Activated naive CD8-positive, alpha-beta T cell treated with anti-CD3 and anti-CD28 coated beads, Interleukin-2, amount 10 ng/mL, durations not matched to agents 7 days and 5 days (primary cell): ENCODE data around the gene CEP290. TPM values are rescaled to one million over a fixed set of nuclear protein-coding genes. Genes with fewer than 3 reads are reported as not detected.

ENCODE experiments used
- ATAC-seq: fragments of 150-1000 bp; cut with Tn5 transposase; one replicate; pipeline ENCODE4 v1.10.0; 2021; ENCODE audit warnings: low read depth, moderate library complexity
- POLR2A ChIA-PET: fragments of 350-600 bp; sonication (Branson Sonifier 250); formaldehyde crosslinking; loops from one replicate; lab custom pipeline; 2021; ENCODE audit warnings: antibody characterized with exemption; lab: Charles Lee
- DNase-seq: peaks from one replicate; pipeline ENCODE4 v3.0.0; 2021
- H3K27ac Mint-ChIP-seq: one replicate; pipeline ENCODE4 v1.8.0; 2022; ENCODE audit warnings: mild to moderate bottlenecking, mixed read lengths
- H3K27me3 Mint-ChIP-seq: one replicate; pipeline ENCODE4 v1.8.0; 2022; ENCODE audit warnings: mild to moderate bottlenecking, moderate library complexity, mixed read lengths
- H3K36me3 Mint-ChIP-seq: one replicate; pipeline ENCODE4 v1.8.0; 2021; ENCODE audit warnings: mild to moderate bottlenecking, mixed read lengths
- H3K4me1 Mint-ChIP-seq: one replicate; pipeline ENCODE4 v1.8.0; 2021; ENCODE audit warnings: mixed read lengths
- H3K4me3 Mint-ChIP-seq: one replicate; pipeline ENCODE4 v1.8.0; 2022; ENCODE audit warnings: mild to moderate bottlenecking, moderate library complexity, mixed read lengths
- H3K9me3 Mint-ChIP-seq: one replicate; pipeline ENCODE4 v1.8.0; 2021; ENCODE audit warnings: mixed read lengths
- total RNA-seq, 2 experiments: library from RNA; stranded (reverse); gene quantifications; one replicate each; pipeline ENCODE4 v1.2.3, GENCODE V29; 2021

The CEP290 gene, protein sequence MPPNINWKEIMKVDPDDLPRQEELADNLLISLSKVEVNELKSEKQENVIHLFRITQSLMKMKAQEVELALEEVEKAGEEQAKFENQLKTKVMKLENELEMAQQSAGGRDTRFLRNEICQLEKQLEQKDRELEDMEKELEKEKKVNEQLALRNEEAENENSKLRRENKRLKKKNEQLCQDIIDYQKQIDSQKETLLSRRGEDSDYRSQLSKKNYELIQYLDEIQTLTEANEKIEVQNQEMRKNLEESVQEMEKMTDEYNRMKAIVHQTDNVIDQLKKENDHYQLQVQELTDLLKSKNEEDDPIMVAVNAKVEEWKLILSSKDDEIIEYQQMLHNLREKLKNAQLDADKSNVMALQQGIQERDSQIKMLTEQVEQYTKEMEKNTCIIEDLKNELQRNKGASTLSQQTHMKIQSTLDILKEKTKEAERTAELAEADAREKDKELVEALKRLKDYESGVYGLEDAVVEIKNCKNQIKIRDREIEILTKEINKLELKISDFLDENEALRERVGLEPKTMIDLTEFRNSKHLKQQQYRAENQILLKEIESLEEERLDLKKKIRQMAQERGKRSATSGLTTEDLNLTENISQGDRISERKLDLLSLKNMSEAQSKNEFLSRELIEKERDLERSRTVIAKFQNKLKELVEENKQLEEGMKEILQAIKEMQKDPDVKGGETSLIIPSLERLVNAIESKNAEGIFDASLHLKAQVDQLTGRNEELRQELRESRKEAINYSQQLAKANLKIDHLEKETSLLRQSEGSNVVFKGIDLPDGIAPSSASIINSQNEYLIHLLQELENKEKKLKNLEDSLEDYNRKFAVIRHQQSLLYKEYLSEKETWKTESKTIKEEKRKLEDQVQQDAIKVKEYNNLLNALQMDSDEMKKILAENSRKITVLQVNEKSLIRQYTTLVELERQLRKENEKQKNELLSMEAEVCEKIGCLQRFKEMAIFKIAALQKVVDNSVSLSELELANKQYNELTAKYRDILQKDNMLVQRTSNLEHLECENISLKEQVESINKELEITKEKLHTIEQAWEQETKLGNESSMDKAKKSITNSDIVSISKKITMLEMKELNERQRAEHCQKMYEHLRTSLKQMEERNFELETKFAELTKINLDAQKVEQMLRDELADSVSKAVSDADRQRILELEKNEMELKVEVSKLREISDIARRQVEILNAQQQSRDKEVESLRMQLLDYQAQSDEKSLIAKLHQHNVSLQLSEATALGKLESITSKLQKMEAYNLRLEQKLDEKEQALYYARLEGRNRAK (N-terminal part only)
- total RNA-seq = 10 to 100 TPM; 13.6 to 18.2 TPM

DNA sequence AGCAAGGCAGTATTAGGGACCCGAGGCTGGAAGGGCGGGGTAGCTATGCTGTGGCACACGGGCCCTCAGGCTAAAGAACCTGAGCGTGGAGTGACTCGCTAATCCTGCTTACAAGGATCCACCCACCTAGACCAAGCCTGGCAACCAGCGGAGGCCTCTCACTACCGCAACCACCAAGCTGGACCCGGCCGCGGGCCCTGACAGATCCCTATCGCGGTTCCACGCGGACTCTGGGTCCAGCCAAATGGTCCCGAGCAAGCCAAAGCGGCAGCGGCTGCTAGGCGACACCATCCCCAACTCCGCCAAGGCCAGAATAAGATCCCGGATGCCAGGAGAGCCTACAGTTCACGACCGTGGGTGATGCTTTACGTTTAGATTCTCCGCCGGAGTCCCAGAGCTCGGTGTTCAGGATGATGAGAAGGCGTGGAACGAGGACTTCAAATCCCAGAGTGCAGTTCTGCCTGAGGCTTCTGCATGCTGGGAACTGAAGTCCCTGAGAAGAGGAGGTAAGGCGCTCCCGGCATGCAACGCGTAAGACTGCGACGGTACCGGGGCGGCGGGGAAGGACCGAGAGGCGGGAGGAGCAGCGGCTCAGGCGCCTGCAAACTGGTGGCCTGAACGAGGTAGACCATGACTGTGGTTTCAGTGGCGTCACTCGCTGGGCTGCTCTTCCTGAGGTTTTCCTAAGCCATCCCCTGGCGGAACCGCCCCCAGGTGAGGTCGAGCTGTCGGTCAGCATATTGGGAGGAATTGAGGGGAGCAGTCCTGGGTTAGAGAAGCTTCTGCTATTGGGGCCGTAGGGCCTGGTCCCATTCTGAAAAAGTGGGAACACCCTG, at the start of gene CEP290, which contains the start of gene TMTC3:
CEP290 (minus strand) TSS at position 315 of the 836 bp plus-strand sequence. CDS start 781 bp downstream, outside the sequence.
TMTC3 (plus strand) TSS at position 534 of the 836 bp plus-strand sequence. CDS start 6,009 bp downstream, outside the sequence.
- Mint-ChIP-seq H3K27ac (peak within 1 kb of the TSS; percentile 86), H3K9me3 (no peaks in the 10 kb centered on the region), H3K4me3 (peak within 1 kb of the TSS; percentile 96), H3K4me1 (peaks cover 21% of the 10 kb centered on the region), H3K36me3 (peaks cover 9% of the 10 kb centered on the region), H3K27me3 (no peaks in the 10 kb centered on the region)
- POLR2A ChIA-PET = interaction anchor here (1.1 to 2.1 kb wide), 2 partner anchors 27 to 104 kb away, joined by 3 to 5 read pairs; no protein-coding TSS in a partner anchor
- ATAC-seq (peak; percentile 97), DNase-seq (peak; percentile 86)

DNA sequence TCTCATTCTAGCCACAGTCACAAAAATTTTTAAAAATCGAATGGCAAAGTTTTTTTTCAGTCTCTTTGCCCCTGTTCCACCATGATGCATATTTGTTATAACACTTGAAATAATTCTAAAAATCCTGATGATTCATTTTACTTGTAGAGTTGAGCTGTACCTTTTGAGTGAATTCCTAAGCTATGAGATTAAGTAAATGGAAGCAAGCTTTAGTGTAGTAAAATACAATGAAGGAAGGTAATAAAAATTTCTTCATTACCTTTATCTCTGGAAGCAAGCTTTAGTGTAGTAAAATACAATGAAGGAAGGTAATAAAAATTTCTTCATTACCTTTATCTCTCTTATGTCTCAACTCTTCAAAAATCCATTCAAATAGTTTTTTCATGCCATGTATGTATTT, 46.3 kb upstream of the CEP290 start:
- Mint-ChIP-seq H3K27ac (no peak overlapping the region), H3K4me1 (no peaks in the 10 kb centered on the region), H3K36me3 (peaks cover 6% of the 10 kb centered on the region), H3K9me3 (no peaks in the 10 kb centered on the region), H3K4me3 (no peak overlapping the region), H3K27me3 (no peaks in the 10 kb centered on the region)
- DNase-seq (no peak), ATAC-seq (no peak)
- POLR2A ChIA-PET = no interaction called here

DNA sequence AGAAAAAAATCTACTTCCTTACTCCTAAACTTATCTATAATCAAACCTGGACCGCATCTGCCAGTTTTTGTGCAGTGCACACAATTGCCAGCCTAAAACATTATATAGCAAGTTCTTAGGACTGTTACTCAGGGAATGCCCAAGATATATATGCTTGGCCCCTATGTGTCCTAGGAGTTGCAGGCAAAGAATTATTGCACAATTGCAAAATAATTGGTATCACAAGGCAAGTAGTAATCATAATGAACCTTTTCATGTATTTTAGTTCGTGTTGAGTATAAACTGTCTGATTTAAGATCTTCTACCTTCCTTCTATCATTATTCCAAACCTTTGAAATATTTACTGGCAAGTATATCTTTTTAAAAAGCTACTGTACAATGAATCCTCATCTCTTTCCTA, 45.7 kb upstream of the CEP290 start:
- DNase-seq (no peak), ATAC-seq (no peak)
- Mint-ChIP-seq H3K27me3 (no peaks in the 10 kb centered on the region), H3K4me1 (no peaks in the 10 kb centered on the region), H3K4me3 (no peak overlapping the region), H3K36me3 (peaks cover 6% of the 10 kb centered on the region), H3K27ac (no peak overlapping the region), H3K9me3 (no peaks in the 10 kb centered on the region)
- POLR2A ChIA-PET = no interaction called here

DNA sequence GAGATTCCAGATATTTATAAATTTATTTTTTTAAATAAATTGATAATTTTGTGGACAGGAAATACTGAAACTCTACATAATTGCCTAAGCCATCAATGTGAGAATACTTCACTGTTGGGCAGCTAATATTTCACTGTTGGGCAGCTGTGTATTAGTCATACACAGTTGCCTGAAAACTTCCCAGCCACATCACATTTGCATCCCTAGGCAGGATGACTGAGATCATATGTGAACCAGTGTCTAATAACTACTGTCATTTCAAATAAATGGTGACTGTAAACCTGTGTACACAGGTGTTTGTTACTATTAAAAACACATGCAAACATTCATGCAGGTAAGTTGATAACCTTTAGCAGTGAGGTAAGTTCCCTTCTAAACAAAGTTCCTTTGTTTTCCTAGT, 44.1 kb upstream of the CEP290 start:
- Mint-ChIP-seq H3K36me3 (peaks cover 9% of the 10 kb centered on the region), H3K4me3 (no peak overlapping the region), H3K4me1 (no peaks in the 10 kb centered on the region), H3K27ac (no peak overlapping the region), H3K9me3 (peaks cover 2% of the 10 kb centered on the region), H3K27me3 (no peaks in the 10 kb centered on the region)
- ATAC-seq (no peak), DNase-seq (no peak)
- POLR2A ChIA-PET = no interaction called here

DNA sequence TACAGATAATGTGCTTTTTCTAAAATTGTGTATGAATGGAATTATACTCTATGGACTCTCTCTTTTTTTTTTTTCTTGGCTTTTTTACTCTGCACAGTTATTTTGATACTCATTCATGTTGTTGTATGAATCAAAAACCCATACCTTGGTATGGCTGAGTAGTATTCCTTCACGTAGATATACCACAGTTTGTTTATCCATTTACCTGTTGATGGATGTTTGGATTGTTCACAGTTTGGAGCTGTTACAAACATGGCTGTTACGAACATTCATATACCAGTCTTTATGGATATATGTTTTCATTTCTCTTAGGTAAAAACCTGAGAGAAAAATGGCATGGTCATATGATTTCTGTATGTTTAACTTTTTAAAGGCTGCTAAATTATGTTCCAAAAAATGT, 43.4 kb upstream of the CEP290 start:
- H3K4me1 Mint-ChIP-seq = no peaks in the 10 kb centered on the region

DNA sequence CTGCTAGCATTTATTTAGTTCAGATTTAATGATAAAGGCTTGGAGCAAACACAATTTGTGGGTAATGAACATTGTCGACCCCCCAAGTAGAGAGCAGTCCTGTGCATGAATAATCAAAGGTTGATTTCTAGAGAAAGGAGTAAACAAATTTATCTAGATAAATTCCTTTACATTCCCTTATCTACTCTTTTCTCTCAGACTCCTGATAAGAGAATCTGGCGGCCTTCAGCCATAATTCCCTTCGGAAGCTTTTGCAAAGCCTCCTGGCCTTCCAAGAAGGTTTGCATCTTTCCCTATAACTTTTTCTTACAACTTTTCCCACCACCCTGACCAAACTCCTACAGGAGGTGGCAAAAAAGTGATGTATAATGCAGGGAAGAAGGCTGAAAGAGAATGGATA, 42.3 kb upstream of the CEP290 start:
- peaks cover 2% of the 10 kb centered on the region for H3K9me3 Mint-ChIP-seq
- no peak for ATAC-seq
- H3K27ac Mint-ChIP-seq = no peak overlapping the region
- DNase-seq = no peak
- no peak overlapping the region for H3K4me3 Mint-ChIP-seq
- H3K36me3 Mint-ChIP-seq = peaks cover 20% of the 10 kb centered on the region
- no peaks in the 10 kb centered on the region for H3K4me1 Mint-ChIP-seq
- POLR2A ChIA-PET = no interaction called here
- no peaks in the 10 kb centered on the region for H3K27me3 Mint-ChIP-seq

More for the DNA sequence above, 43.4 kb upstream of the CEP290 start:
- no peak for DNase-seq
- H3K27me3 Mint-ChIP-seq = no peaks in the 10 kb centered on the region
- H3K9me3 Mint-ChIP-seq = peaks cover 2% of the 10 kb centered on the region
- peaks cover 15% of the 10 kb centered on the region for H3K36me3 Mint-ChIP-seq
- no peak overlapping the region for H3K27ac Mint-ChIP-seq
- ATAC-seq = no peak
- POLR2A ChIA-PET = no interaction called here
- H3K4me3 Mint-ChIP-seq = no peak overlapping the region

DNA sequence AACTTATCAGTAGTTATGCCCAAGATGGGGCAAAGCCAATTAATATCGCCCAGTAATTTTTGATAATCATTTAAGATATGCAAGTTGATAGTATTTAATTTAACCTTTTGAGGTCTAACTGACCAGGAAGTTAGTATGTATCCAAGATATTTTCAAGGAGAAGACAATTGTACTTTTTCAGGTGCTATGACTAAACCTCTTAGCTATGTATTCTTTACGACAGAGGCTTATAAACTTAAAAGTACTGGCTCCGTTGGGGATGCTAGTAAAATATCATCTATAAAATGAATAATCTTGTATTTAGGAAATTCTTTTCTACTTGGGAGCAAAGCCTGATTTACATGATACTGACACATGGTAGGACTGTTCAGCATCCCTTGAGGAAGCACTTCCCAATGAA, 40.5 kb upstream of the CEP290 start:
- Mint-ChIP-seq H3K4me1 (no peaks in the 10 kb centered on the region), H3K27me3 (no peaks in the 10 kb centered on the region), H3K9me3 (peaks cover 2% of the 10 kb centered on the region), H3K36me3 (peaks cover 27% of the 10 kb centered on the region), H3K27ac (no peak overlapping the region), H3K4me3 (no peak overlapping the region)
- DNase-seq (no peak), ATAC-seq (no peak)
- POLR2A ChIA-PET = no interaction called here

DNA sequence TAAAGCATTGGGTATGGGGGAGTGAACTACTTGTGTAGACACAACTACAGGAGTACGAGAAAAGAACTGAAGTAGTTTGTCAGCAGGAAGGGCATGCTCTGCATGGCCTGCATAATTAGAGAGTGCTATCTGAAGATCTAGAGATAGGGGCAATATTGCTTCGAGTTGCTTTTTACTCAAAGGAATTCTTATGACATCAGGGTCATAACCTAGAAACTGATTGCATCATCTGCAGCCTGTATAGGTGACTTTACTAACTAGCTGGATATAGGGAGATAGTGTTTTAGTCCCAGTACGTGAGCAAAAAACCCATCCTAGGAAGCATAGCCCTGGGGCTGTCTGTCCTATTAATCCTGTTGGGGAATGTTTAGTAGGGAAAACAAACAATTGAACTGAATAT, 40.0 kb upstream of the CEP290 start:
- no peaks in the 10 kb centered on the region for H3K27me3 Mint-ChIP-seq
- POLR2A ChIA-PET = no interaction called here
- DNase-seq = no peak
- H3K27ac Mint-ChIP-seq = no peak overlapping the region
- no peaks in the 10 kb centered on the region for H3K4me1 Mint-ChIP-seq
- peaks cover 30% of the 10 kb centered on the region for H3K36me3 Mint-ChIP-seq
- peaks cover 2% of the 10 kb centered on the region for H3K9me3 Mint-ChIP-seq
- H3K4me3 Mint-ChIP-seq = no peak overlapping the region
- ATAC-seq = no peak

DNA sequence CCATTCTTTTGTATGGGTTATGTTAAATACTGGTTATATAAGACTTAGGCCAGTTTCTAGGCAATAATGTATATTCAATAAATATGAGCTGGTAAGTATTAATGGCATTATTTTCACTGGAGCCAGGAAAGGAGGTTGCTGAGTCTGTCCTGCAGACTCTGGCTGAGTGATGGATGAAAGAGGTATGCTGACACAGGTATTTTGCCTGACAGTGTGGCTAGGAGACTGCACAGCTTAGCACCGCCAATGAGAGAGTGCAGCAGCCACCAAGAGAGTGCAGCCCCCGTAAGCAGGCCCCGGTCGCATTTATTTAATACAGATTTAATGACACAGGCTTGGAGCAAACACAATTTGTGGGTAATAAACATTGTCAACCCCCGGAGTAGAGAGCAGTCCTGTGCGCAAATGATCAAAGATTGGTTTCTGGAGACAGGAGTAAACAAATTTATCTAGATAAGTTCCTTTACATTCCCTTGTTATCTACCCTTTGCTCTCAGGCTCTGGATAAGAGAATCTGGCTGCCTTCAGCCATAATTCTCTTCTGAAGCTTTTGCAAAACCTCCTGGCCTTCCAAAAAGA, 37.6 kb upstream of the CEP290 start:
- H3K9me3 Mint-ChIP-seq = peaks cover 4% of the 10 kb centered on the region
- peaks cover 30% of the 10 kb centered on the region for H3K36me3 Mint-ChIP-seq
- no peaks in the 10 kb centered on the region for H3K4me1 Mint-ChIP-seq
- H3K4me3 Mint-ChIP-seq = no peak overlapping the region
- no peak overlapping the region for H3K27ac Mint-ChIP-seq
- DNase-seq (no peak), ATAC-seq (no peak)
- no peaks in the 10 kb centered on the region for H3K27me3 Mint-ChIP-seq
- POLR2A ChIA-PET = no interaction called here

DNA sequence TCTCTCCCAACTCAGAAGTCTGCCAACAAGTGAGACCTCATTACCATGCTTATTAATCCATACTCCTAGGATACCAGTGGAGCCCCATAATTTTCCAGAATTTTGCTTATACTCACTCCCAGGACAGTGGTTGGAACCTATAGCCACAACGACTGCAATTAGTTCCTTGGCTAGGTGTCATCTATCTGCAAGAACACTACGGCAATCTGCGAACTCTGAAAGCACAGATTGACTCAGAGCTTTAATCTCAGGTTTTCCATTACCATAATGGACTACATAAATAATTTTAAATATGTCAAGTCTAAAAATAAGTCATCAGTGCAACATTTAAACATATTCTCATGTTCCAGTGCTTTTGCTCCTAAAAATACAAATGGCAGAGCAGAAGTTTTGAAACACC, 33.7 kb upstream of the CEP290 start:
- H3K4me1 Mint-ChIP-seq = peaks cover 4% of the 10 kb centered on the region
- no peaks in the 10 kb centered on the region for H3K27me3 Mint-ChIP-seq
- no peak overlapping the region for H3K4me3 Mint-ChIP-seq
- peaks cover 42% of the 10 kb centered on the region for H3K36me3 Mint-ChIP-seq
- DNase-seq (no peak), ATAC-seq (no peak)
- H3K9me3 Mint-ChIP-seq = peaks cover 2% of the 10 kb centered on the region
- no peak overlapping the region for H3K27ac Mint-ChIP-seq
- POLR2A ChIA-PET = no interaction called here

DNA sequence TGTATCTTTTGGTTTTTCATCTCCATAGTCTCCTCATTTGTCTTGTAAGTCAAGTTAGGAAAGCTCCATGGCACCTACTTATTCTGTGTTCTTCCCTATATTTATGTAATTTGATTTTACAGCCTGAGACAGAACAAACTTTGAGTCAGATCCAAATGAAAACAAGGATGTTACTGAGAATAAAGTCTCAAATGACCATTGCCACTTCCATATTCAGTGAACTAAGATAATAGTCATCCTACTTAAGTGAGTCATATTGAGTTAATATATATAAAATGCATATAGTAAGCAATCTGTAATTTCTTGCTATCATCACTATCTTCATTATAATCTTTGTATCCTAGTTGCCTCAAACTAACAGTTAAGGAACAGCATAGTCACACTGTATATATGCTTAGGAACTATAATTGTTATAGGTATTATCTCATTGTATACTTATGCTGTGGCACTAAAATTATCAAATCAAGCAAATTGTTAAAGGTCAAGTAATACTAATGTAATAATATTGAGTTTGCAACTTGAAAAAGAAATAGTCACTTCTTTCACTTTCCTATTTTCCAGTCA, 31.0 kb upstream of the CEP290 start:
- Mint-ChIP-seq H3K36me3 (peaks cover 36% of the 10 kb centered on the region), H3K27me3 (no peaks in the 10 kb centered on the region), H3K9me3 (peaks cover 2% of the 10 kb centered on the region), H3K4me3 (no peak overlapping the region), H3K27ac (no peak overlapping the region), H3K4me1 (peaks cover 4% of the 10 kb centered on the region)
- POLR2A ChIA-PET = no interaction called here
- ATAC-seq = no peak
- DNase-seq = no peak

DNA sequence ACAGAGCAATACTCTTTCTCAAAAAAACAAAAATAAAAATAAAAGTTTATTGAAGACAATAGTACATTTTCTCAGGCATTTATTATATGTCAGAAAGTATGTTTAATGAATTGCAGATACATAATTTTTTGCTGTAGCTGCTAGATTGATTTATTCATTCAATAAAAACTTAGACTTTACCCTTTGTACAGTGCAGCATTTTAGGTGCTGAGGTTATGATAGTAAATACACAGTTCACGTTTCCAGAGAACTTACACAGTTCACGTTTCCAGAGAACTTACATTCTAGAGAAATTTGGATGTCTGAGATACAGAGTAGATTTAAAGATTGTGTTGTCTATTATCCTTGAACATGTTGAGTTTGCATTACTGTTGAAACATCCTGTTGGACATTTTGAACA, 25.5 kb upstream of the CEP290 start:
- no peak overlapping the region for H3K4me3 Mint-ChIP-seq
- POLR2A ChIA-PET = no interaction called here
- H3K36me3 Mint-ChIP-seq = peaks cover 34% of the 10 kb centered on the region
- no peak overlapping the region for H3K27ac Mint-ChIP-seq
- H3K27me3 Mint-ChIP-seq = no peaks in the 10 kb centered on the region
- DNase-seq = no peak
- H3K4me1 Mint-ChIP-seq = peaks cover 4% of the 10 kb centered on the region
- no peaks in the 10 kb centered on the region for H3K9me3 Mint-ChIP-seq
- ATAC-seq = no peak
